ENCODE data around the gene MAST2.

The MAST2 gene

GRCh38 chr1:46005594-46005993 is 202.2 kb downstream of the MAST2 start:
- TF ChIP-seq, protein P1, sequence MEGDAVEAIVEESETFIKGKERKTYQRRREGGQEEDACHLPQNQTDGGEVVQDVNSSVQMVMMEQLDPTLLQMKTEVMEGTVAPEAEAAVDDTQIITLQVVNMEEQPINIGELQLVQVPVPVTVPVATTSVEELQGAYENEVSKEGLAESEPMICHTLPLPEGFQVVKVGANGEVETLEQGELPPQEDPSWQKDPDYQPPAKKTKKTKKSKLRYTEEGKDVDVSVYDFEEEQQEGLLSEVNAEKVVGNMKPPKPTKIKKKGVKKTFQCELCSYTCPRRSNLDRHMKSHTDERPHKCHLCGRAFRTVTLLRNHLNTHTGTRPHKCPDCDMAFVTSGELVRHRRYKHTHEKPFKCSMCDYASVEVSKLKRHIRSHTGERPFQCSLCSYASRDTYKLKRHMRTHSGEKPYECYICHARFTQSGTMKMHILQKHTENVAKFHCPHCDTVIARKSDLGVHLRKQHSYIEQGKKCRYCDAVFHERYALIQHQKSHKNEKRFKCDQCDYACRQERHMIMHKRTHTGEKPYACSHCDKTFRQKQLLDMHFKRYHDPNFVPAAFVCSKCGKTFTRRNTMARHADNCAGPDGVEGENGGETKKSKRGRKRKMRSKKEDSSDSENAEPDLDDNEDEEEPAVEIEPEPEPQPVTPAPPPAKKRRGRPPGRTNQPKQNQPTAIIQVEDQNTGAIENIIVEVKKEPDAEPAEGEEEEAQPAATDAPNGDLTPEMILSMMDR (IDR thresholded peaks at IDR 0.05; ENCODE audit: low read depth, low read length): no peak

GRCh38 chr1:46008585-46008984 is 205.2 kb downstream of the MAST2 start:
- TF ChIP-seq, protein P1 (IDR thresholded peaks at IDR 0.05; ENCODE audit: low read depth, low read length): no peak
- no peak overlapping the region for H3K4me3 ChIP-seq (ENCODE audit: low read depth, low read length)

More at GRCh38 chr1:46005594-46005993, 202.2 kb downstream of the MAST2 start:
- no peak overlapping the region for H3K4me3 ChIP-seq (ENCODE audit: low read depth, low read length)

- H3K4me3 ChIP-seq (ENCODE audit: low read depth, low read length): no peak overlapping the region
- TF ChIP-seq, protein P1 (IDR thresholded peaks at IDR 0.05; ENCODE audit: low read depth, low read length): no peak
Measured at GRCh38 chr1:46010611-46011010, 207.2 kb downstream of the MAST2 start.

- TF ChIP-seq, protein P1 (IDR thresholded peaks at IDR 0.05; ENCODE audit: low read depth, low read length): no peak
- no peak overlapping the region for H3K4me3 ChIP-seq (ENCODE audit: low read depth, low read length)
Measured at GRCh38 chr1:46011121-46011695, 207.8 kb downstream of the MAST2 start.

- H3K4me3 ChIP-seq (ENCODE audit: low read depth, low read length): no peak overlapping the region
- TF ChIP-seq, protein P1 (IDR thresholded peaks at IDR 0.05; ENCODE audit: low read depth, low read length): no peak
Measured at GRCh38 chr1:46012236-46012635, 208.8 kb downstream of the MAST2 start.

DNA sequence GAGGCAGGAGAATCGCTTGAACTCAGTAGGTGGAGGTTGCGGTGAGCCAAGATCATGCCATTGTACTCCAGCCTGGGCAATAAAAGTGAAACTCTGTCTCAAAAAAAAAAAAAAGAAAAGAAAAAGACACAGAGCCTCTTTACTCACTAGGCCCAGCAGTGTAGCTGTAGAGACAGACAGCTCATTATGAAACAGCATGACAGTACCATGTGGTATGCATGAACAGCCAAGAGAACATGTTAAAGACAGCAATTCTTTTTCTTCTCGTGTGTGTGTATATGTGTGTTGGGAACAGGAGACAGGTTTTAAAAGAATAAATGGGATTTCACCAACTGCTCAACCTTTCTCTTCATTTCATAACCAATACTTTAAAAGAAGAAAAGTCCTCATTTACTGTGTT is 210.2 kb downstream of the MAST2 start:
- no peak overlapping the region for H3K4me3 ChIP-seq (ENCODE audit: low read depth, low read length)
- TF ChIP-seq, protein P1 (IDR thresholded peaks at IDR 0.05; ENCODE audit: low read depth, low read length): no peak

DNA sequence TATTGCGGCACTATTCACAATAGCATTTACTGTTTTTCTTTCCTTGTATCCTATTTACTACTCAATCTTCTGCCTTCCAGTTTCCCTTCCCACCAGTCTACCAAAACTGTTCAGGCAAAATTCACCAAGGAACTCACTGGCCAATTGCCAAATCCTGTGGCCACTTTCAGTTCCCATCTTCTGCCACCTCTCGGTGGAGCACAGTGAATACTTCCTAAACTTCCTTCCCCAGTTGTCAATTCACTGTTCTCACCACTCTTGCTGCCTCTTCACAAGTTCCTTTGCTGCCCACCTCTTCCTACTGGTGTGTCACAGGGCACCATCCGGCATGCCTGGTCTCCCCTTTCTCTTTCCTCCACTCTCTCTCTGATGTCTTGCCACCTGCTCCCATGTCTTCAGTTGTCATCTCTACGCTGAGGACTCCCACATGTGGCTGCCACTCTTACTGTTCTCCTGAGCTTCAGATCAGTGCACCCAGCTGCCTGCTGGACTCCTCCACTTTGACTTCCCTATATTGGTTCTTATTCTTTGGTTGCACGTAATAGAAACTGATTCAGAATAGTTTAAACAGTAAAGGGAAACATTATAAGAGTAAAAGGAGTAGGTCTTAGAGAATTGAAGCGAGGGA is 214.6 kb downstream of the MAST2 start:
- H3K4me3 ChIP-seq (ENCODE audit: low read depth, low read length): no peak overlapping the region
- TF ChIP-seq, protein P1 (IDR thresholded peaks at IDR 0.05; ENCODE audit: low read depth, low read length): no peak
